NCI-H128 (cell line): Measurements from ENCODE around the gene INO80.

Source experiments
- DNase-seq: peaks from one replicate; lab custom pipeline; 2025; ENCODE audit not compliant: unreplicated experiment; lab: John Stamatoyannopoulos, UW

Gene INO80

DNA sequence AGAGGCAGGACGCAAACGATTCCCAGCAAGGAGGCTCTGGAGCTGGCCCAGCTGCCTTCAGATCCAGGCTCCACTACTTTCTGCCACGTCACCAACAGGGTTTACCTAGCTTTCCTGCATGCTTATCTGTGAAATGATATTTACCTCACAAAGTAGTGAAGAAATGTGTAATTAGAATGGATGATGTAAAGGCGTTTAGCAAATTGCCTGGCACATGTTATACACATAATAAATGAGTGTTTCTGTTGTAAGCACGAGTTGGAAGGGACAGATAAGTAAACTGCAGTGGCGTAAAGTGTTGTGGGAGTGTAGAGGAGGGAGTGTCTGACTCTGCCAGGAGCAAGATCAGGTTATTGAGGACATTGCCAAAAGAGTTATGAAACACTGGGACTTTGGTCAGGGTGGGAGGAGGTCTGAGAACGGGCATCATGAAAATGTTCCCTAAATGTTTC is 166.3 kb downstream of the INO80 start:
- DNase-seq = no peak

DNA sequence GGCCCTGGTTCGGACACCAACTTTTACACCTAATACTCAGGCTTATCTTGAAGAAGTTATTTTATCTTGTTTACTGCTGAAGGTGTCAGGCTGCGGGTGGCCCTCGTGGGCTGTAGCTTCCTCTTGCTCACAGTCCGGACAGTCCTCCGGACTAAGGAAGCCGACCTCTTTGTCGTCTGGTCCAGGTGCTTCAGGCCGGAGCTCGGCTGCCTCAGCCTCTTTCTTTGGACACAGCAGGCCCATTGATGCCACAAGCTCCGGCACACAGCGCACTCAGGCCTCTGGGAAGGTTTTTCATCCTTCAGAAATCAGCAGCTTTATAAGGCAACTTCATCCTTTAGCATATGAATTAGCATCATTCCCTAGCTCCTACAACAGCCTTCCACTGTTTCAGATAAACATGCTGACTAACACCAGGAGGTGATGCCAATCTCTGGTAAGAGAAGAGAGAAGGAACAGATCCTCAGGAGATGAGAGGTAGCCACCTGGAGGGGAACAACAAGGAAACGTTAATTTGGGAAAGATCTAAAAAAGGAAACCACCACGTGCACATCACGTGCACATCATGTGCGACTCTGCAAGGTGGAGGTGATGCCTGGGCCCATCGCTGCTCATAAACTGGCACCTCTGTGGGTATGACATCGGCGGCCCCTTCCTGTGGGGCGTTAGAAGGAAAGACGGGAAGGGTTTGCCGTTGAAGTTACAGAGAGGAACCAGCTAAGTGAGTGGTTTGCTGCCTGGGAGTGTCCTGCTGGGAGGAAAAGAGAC is 167.2 kb downstream of the INO80 start:
- no peak for DNase-seq

DNA sequence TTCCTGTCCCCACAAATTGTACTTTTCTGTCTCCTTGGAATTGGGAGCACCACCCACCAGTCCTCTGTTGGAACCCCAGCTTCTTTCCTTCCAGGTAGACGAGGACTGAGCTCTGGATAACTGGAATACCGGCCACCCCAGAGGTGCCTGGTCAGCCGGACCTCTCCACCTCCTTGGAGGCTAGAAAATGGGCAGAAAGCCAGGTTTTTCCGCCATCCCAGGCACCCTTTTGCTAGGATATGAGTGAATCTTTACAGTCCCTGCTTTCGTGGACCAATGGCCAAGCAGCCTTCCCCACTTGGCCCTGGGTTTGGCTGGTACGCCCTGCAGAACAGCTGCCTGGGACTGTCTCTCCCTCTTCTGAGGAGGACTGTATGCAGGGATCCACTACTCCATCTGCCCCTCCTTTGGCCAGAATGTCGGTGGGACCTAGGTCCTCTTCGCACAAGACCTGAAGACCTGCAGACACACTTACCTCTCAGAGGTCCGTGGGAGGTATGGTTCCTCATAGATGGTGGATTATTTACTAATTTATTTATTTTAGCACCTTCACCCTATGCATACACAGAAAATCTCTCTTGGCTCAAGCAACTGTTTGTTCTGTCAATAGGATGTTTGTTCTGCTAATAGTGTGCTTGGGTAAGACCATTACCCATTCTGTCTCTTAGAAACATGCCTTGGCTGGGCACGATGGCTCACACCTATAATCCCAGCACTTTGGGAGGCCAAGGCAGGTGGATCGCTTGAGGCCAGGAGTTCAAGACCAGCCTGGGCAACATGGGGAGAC is 171.4 kb downstream of the INO80 start:
- DNase-seq = no peak

DNA sequence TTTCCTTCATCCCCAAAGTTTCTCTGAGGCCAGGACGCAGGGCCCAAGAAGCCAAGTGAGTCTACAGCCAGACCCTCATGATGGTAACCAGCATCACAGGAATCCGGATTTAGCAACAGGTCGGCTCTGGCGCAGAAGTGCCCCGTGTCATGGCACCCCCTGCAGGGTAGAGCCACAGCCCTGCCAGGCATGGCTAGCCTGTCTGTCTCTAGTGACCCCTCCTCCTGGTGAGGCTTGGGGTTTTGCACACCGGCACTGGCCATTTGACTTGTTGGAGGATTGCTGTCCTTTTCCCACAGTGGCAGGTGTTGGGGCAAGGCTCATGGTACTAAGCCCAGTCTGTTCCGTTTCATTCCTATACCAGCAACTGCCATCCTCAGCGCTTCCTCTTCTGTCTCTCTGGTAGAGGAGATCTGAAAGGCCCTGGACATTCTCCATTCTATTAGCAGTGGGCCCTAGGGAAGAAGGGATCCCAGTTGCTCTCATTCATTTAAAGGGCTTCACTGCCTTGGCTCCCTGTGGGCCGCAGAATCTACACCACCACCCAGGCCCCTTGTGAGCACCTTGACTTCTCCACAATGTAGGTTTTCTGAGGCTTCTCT is 172.2 kb downstream of the INO80 start:
- DNase-seq = no peak

DNA sequence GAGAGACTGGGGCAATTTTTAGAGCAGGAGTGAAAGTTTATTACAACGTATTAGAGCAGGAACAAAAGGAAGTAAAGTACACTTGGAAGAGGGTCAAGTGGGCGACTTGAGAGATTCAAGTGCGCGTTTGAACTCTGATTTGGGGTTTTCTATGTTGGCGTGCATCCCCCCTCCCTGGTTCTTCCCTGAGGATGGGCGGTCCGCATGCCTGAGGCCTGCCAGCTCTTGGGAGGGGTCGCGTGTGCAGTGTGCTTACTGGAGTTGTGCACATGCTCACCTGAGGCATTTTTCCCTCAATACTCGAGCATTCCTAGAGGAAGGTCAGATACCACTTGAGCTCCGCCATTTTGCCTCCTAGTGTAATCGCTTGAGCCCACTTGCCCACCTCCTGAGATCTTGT is 173.2 kb downstream of the INO80 start:
- no peak for DNase-seq

GRCh38 chr15:40942337-40942854 is 173.7 kb downstream of the INO80 start:
- no peak for DNase-seq

DNA sequence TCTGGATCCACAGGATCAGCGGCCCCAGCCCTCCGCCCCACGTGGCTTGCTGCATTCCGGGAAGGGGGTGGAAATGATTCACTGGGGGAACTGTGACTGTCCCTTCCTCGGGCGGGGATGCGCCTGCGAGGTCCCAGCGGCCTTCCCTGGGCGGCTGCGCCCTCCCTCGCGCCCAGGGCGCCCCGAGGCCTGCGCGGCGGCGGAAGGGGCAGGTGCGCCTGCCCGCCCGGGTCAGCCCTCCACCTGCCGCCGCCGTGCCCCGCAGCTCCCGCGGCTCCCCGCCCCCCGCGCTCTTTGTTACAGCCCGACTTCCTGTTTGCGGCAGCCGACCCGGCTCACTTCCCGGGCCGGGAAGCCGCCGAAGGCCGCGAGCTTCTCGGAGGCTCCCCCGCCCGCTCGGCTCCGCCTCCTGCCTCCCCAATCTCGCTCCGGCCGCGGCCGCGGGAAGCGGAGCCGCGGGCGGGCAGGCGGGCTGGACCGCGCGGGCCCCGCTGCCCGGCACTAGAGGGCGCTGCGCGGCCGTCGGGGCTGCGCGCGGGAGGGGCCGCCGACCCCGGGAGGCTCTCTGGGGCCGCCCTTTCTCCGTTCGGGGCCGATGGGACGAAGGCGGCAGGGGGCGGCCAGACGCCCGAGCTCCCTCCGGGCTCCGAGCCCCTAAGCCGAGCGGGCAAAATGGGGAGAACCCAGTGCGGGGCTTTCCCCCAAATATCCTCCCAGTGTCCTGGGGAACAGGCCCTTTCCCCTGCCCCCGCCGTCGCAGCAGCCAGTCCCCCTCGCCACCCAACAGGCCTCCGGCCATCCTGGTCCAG is 174.3 kb downstream of the INO80 start:
- no peak for DNase-seq

DNA sequence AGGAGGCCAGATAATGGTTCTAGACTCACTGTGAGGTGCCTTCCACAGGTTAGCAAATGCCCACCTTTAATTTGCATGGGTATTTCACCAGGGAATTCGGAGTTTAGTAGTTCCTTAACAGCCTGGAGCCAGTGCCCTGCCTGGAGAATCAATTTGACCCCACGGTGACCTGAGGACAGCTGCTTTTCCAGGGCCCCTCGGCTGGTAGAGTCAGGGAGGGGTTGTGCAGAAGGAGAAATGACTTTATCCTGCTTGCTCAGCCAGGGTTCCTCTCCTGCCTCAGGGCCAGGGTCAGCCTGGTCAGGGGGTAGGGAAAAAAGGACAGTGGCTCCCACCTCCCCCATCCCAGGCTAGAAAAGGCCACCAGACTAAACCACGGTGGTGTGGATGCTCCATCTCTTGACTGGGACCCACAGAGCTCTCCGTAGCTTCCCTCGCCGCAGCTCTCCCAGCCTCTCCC is 175.0 kb downstream of the INO80 start:
- DNase-seq = no peak

- DNase-seq = no peak
Measured at GRCh38 chr15:40940296-40940801, 175.7 kb downstream of the INO80 start.

- DNase-seq = no peak
Measured at GRCh38 chr15:40938536-40938870, 177.6 kb downstream of the INO80 start.

DNA sequence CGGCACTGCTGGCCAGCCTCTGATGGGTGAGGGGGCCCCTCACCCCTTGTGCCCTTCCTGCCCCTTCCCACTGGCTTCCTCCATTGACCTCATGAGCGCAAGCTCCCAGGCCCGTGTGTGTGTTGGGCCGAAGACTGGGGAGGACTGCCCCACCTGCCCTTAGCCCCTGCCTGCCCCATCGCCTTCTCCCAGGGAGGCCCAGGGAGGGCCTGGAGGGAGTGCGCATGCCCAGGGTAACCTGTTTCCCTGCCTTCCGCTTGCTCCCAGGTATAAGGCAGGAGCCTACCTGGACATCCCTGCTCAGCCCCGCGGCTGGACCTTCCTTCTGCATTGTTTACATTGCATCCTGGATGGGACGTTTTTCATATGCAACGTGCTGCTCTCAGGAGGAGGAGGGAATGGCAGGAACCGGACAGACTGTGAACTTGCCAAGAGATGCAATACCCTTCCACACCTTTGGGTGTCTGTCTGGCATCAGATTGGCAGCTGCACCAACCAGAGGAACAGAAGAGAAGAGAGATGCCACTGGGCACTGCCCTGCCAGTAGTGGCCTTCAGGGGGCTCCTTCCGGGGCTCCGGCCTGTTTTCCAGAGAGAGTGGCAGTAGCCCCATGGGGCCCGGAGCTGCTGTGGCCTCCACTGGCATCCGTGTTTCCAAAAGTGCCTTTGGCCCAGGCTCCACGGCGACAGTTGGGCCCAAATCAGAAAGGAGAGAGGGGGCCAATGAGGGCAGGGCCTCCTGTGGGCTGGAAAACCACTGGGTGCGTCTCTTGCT is 178.1 kb downstream of the INO80 start:
- no peak for DNase-seq

- no peak for DNase-seq
Measured at GRCh38 chr15:40936709-40937666, 179.1 kb downstream of the INO80 start.

GRCh38 chr15:40936234-40936708 is 179.8 kb downstream of the INO80 start:
- no peak for DNase-seq

GRCh38 chr15:40934457-40934856 is 181.6 kb downstream of the INO80 start:
- DNase-seq = no peak

DNA sequence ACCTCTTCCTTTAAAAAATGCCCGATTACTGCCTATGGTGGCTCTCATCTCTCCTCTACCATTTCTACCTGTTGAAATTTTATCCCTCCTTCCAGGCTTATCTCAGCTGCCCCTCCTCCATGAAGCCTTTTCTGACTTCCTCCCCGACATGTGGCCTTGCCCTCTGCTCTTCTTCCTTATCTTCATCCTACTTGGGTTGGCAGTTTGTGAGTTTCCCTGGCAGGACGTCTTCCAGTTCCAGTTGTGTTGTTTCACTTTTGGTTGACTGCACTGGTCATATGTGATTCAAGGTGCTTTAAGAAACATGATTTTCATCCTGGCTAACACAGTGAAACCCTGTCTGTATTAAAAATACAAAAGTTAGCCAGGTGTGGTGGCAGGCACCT is 182.6 kb downstream of the INO80 start:
- DNase-seq = no peak

DNA sequence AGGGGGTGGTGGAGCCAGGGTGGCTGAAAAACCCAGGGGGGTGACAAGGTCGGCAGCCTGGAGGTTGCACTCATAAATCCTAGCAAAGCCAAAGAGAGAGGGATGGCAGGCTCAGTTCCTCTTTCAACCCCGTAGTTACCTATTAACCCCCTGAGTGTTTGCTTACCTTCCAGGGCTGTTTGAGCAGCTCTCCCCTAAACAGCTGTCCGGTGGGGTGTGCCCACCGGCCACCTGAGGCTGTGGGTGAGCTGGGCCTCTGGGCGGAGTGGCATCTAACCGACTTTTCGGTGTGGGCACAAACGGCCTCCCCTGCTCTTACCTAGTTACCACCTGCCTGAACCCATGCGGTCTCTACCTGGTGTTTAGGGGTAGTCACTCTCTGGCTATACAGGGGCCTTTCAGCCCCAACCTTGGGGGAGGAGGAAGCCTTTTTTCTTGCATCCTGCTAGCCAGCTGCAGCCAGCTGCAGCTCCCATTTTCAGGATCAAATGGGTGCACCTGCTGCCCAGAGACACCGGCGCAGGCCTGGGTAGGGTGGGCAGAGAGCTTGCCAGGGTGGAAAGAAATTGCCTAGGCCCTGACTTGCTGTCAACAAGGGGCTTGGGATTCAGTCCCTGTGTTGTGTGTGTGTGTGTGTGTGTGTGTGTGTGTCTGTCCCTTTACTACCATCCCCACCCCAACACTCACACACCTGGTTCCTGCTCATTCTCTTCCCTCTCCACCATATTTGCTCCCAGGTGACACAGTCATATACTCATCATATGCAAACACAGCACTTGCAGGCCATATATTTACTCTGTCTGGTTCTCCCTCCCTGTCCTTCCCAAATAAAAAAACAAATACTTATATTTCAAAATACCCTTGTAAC is 183.2 kb downstream of the INO80 start:
- no peak for DNase-seq

DNA sequence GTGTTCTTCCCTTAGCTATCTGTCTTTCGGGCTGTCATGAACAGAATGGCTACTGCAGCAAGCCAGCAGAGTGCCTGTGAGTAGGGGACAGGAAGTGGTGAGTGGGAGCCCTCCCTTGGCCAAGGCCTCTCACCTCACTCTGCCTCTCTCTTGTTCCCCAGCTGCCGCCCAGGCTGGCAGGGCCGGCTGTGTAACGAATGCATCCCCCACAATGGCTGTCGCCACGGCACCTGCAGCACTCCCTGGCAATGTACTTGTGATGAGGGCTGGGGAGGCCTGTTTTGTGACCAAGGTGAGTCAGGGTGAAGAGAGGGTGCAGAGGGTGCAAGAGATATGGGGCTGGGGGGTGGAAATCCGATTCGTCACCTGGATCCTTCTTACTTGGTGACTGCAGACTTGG is 183.9 kb downstream of the INO80 start:
- peak; percentile 32 for DNase-seq
